IPS DF 6.9 (cell line): Measurements from ENCODE around the gene CCDC167.
"Not testable (repeated sequence)": the region's sequence is repeated elsewhere in the genome, so short reads cannot be mapped to it uniquely, and the experiment has no call there.

Source experiments
- DNase-seq: peaks from one replicate; pipeline ENCODE4 v3.0.0-alpha.2; 2013; ENCODE audit warnings: low read depth, low spot score
- H3K27ac ChIP-seq: one replicate; pipeline ENCODE4 v1.5.1; 2013; ENCODE audit warnings: low read length, control low read depth
- H3K27me3 ChIP-seq: 2 replicates; pipeline ENCODE4 v1.6.1; 2013; ENCODE audit warnings: mild to moderate bottlenecking, low read length; ENCODE audit not compliant: control insufficient read depth, insufficient read depth
- H3K36me3 ChIP-seq: 2 replicates; pipeline ENCODE4 v1.6.1; 2013; ENCODE audit warnings: low read length; ENCODE audit not compliant: control insufficient read depth, insufficient read depth
- H3K4me1 ChIP-seq: 2 replicates; pipeline ENCODE4 v1.6.1; 2013; ENCODE audit warnings: low read length; ENCODE audit not compliant: control insufficient read depth, insufficient read depth
- H3K4me3 ChIP-seq: 2 replicates; pipeline ENCODE4 v1.5.1; 2013; ENCODE audit warnings: mild to moderate bottlenecking, low read length
- H3K9me3 ChIP-seq: 2 replicates; pipeline ENCODE4 v1.6.1; 2013; ENCODE audit warnings: low read length, inconsistent platforms; ENCODE audit not compliant: control insufficient read depth, insufficient read depth
- WGBS: extraction: QIAGEN DNeasy Blood & Tissue Kit; methylation state at CpG from one replicate; pipeline ENCODE4 v1.1.7; 2013; ENCODE audit warnings: mixed read lengths, missing lambda C conversion rate; ENCODE audit not compliant: insufficient read length, insufficient coverage; 5-methylcytosine and 5-hydroxymethylcytosine counted together

Gene CCDC167

DNA sequence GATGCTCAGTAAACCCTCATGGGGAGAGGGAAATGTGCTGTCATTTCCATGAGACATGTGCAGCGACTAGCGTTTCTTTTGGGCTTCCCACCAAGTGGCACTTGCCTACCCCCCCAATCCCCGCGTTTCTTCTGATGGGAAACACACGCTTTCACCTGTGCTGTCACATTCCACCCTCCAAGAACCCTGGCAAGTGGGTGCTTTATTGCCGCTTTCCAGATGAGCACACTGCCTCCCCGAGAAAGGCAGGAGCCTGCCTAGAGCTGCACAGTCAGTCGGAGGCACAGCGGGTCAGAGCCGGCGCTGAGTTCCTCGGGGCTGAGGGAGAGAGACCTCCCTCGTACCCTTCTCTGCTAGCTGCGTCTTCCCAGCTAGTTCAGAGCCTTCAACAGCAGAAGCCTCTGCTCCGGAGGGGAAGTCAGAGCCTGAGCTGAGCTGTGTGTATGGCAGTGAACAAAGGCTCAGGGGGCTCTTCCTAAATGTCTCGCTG is 12.3 kb upstream of the CCDC167 start:
- Histone ChIP-seq H3K9me3 (no peaks in the 10 kb centered on the region), H3K4me1 (peaks cover 15% of the 10 kb centered on the region), H3K4me3 (no peak overlapping the region), H3K27me3 (peaks cover 5% of the 10 kb centered on the region; the same call in 1 of the 2 replicates), H3K36me3 (no peaks in the 10 kb centered on the region), H3K27ac (no peak overlapping the region)
- DNase-seq: no peak
- no CpG with 5 or more reads among the region's 16 CpGs for WGBS

DNA sequence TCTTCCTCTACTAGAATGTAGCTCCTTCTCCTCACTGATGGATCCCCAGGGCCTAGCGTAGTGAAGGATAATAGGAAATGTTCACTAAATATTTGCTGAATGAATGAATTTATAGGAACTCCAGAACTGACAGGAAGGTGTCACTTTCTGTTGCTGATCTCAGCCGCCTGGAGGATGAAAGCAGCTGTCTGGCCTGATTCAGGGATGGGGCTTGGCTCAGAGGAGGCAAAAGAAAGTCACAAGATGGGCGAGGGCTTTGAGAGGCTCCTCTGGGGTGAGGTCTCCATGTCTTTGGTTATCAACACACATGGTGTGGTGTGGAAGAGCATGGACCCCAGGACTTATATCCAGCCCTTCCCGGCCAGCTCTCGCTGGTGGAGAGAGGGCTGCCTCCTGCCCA is 11.5 kb upstream of the CCDC167 start:
- Histone ChIP-seq H3K27ac (no peak overlapping the region), H3K27me3 (peaks cover 5% of the 10 kb centered on the region; the same call in 1 of the 2 replicates), H3K9me3 (no peaks in the 10 kb centered on the region), H3K4me1 (peaks cover 10% of the 10 kb centered on the region), H3K36me3 (no peaks in the 10 kb centered on the region), H3K4me3 (no peak overlapping the region)
- DNase-seq: no peak
- WGBS: no CpG with 5 or more reads among the region's 5 CpGs

DNA sequence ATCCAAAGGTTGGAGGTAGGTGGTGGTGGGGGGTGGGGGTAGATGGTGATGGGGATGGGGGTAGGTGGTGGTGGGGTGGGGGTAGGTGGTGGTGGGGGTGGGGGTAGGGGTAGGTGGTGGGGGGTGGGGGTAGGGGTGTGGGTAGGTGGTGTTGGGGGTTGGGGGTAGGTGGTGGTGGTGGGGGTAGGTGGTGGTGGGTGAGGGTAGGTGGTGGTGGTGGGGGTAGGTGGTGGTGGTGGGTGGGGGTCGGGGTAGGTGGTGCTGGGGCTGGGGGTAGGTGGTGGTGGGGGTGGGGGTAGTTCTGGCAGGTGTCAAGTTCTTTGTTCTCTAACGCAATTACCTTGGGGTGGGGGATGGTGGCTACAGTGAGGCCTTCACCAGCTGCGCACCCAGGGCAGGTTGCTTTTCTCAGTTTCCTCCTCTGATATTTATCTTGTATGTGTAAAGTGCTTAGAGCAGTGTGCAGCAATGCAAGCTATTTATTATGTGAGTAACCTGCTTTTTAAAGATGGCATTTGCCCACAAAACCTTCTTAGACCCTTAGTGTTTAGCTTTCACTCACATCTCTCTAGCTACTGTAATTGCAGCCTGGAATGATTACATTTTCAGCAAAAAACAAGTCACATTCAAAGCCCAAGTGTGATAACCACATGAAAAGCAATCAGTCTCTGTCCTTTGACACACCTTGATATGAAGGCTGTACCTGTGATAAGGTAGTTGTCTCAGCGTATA is 8.2 kb upstream of the CCDC167 start:
- Histone ChIP-seq H3K9me3 (no peaks in the 10 kb centered on the region), H3K36me3 (no peaks in the 10 kb centered on the region), H3K27ac (no peak overlapping the region), H3K4me3 (no peak overlapping the region), H3K4me1 (peaks cover 3% of the 10 kb centered on the region), H3K27me3 (peaks cover 5% of the 10 kb centered on the region; the same call in 1 of the 2 replicates)
- no peak for DNase-seq
- no CpG with 5 or more reads among the region's 4 CpGs for WGBS

DNA sequence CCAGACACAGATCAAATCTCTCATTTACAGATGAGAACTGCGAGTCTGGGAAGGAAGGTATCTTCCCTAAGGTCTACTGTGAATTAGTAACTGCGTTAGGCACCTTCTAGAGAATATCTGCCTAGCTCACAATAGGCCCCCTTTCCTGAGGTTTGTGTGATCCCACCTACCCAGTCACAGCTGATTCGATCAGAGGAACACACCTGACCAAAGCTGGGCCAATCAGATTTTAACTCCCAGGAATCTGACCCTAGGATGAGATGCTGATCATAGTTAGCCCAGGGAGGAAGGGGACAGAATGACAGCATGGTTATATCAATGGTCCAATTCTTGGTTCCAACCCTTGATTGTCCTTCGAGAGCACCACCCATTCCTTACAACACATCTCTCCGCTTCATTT is 7.4 kb upstream of the CCDC167 start:
- no peak for DNase-seq
- H3K4me1 ChIP-seq: peaks cover 3% of the 10 kb centered on the region
- no peaks in the 10 kb centered on the region for H3K36me3 ChIP-seq
- H3K27me3 ChIP-seq: peaks cover 5% of the 10 kb centered on the region; the same call in 1 of the 2 replicates
- H3K9me3 ChIP-seq: no peaks in the 10 kb centered on the region
- H3K27ac ChIP-seq: no peak overlapping the region
- H3K4me3 ChIP-seq: no peak overlapping the region
- no CpG with 5 or more reads among the region's 5 CpGs for WGBS

DNA sequence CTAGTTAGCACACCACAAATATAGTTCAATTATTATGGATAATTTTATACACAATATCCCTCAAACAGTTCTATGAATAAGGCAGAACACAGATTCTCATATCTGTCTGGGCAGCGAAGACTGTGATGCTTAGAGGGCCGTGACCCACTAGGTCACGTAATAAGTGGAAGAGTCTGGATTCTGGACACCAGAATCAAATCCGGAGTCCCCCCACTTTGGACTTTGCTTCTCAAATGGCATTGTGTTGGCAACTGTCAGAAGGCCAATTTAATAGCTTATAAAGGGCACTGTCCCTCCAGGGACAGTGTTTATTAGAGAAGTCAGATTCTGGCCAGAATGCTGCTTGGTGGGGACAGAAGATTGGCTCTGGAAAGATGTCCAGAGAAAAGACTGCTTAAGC is 6.8 kb upstream of the CCDC167 start:
- Histone ChIP-seq H3K4me1 (no peaks in the 10 kb centered on the region; the same call in 1 of the 2 replicates), H3K36me3 (no peaks in the 10 kb centered on the region), H3K27ac (no peak overlapping the region), H3K9me3 (no peaks in the 10 kb centered on the region), H3K4me3 (no peak overlapping the region), H3K27me3 (peaks cover 2% of the 10 kb centered on the region; the same call in 1 of the 2 replicates)
- no peak for DNase-seq
- no CpG with 5 or more reads among the region's 4 CpGs for WGBS

DNA sequence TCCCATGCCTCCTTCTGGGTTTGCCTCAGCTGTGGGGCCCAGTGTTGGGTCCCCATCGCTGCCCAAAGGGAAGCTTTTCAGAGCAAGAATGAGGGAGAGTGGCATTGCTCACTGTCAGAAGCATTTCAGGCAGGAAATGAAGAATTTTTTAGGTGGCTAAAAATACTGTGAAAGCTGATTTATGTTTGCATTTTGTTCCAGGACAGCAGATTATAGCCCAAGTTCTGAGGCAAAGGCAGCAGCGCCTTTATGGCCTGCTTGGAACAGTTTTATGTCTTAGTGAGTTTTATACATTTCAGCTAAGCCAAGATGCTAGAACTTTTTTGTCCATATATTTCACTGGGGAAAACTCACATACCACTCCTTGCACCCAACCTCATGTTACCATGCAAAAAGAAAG is 4.3 kb upstream of the CCDC167 start:
- DNase-seq: no peak
- H3K9me3 ChIP-seq: no peaks in the 10 kb centered on the region
- H3K27ac ChIP-seq: no peak overlapping the region
- H3K4me3 ChIP-seq: no peak overlapping the region
- no peaks in the 10 kb centered on the region for H3K36me3 ChIP-seq
- WGBS: no CpG with 5 or more reads among the region's 2 CpGs
- no peaks in the 10 kb centered on the region for H3K27me3 ChIP-seq
- no peaks in the 10 kb centered on the region; the same call in 1 of the 2 replicates for H3K4me1 ChIP-seq

DNA sequence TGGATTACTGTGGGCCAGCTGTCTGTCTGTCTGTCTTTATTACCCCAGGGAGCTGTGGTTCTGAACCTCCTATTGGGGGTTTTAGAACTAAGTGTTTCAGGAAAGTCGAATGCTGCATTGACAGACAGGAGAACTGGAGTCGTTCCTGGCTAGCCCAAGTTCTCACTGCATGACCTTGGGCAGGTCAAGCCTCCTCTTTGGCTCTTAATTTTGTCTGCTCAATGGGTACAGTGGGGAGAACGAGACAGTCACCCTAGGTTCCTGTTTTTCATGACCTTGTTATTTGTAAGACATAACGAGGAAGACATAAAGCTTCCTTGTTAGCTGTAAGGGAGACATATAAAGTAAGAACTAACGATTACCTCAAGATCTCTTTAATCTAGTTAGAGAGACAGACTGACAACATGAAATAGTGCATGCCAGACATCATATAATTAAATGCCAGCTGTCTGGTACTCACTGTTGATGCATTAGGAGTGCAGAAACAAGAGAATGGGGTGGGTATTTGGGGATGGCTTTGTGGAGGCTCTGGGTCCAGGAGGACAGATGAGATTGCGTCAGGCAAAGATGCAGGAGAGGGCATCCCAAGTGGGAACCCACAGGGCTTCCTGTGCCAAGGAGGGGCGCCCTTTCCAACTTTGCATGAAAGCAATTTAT is 3.7 kb upstream of the CCDC167 start:
- Histone ChIP-seq H3K27me3 (no peaks in the 10 kb centered on the region), H3K27ac (no peak overlapping the region), H3K36me3 (no peaks in the 10 kb centered on the region), H3K4me3 (no peak overlapping the region), H3K9me3 (no peaks in the 10 kb centered on the region), H3K4me1 (no peaks in the 10 kb centered on the region; the same call in 1 of the 2 replicates)
- DNase-seq: no peak
- WGBS: no CpG with 5 or more reads among the region's 7 CpGs

DNA sequence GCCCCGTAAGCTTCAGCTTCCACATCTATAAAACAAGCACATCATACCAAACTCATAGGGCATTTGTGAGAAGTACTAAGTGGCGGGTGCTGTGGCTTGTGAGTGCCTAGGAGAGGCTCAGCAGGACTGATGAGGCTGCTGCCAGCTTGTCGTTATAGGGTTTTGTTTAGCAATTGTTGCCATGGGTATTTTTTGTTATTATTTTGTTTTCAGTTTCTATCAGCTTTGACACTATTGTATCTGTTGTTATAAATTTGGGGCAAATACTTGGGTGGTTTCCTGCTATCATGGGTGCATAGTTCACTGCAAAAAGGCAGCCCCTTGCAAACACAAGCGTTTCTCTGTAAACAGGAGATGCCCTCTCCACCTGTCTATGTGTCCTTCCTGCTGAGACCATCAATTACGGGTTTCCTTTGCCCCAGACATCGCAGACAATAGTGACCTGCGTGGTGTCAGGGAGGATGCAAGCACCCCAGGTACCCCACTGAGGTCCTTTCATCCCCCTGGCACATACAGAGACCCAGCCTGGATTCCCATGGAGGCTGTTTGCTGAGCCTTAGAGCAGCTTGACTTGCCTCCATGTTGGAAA is 3.1 kb upstream of the CCDC167 start:
- Histone ChIP-seq H3K9me3 (no peaks in the 10 kb centered on the region), H3K36me3 (no peaks in the 10 kb centered on the region), H3K27ac (no peak overlapping the region), H3K4me1 (no peaks in the 10 kb centered on the region; the same call in 1 of the 2 replicates), H3K4me3 (no peak overlapping the region), H3K27me3 (no peaks in the 10 kb centered on the region)
- DNase-seq: no peak
- WGBS: no CpG with 5 or more reads among the region's 7 CpGs

DNA sequence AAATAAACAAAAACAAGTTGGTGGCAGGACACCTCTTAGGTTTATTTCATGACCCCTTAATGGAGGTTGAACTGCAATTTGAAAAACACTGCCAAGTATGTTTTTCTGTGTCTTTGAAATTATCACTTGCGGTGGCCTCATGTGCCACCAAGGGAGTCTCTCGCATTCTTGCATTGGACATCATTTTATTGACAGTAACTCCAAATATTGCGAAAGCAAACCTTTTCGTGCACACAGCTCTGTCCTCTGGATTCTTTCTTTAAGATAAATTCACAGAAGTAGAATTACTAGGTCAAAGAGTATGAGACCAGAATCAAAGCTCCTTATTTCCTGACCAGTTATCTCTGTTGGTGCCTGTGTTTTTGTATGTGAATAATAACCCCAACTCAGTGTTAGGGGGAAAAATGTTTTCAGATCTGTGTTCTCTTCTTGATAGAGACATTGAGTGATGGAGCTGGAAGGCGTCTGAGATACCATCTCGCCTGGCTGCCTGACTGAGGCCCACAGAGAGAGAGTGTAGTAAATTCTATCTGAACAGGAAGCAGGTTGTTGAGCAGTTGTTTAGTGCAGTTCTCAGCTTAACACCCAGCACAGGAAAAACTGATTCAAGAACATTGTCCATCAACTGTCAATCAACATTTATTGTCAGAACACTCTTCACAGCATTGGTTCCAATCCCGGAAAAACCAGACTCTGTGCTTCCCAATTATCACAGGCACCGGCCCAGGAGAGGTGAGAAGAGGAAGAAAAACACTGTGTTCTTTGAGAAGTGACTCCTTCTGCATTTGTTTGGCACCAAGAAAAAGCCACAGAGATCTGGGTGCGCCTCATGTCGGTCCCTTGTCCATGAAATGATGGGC is 2.2 kb upstream of the CCDC167 start:
- H3K9me3 ChIP-seq: no peaks in the 10 kb centered on the region
- no peaks in the 10 kb centered on the region for H3K27me3 ChIP-seq
- H3K36me3 ChIP-seq: no peaks in the 10 kb centered on the region
- no CpG with 5 or more reads among the region's 10 CpGs for WGBS
- H3K4me3 ChIP-seq: no peak overlapping the region
- H3K4me1 ChIP-seq: no peaks in the 10 kb centered on the region; the same call in 1 of the 2 replicates
- DNase-seq: no peak
- H3K27ac ChIP-seq: no peak overlapping the region

DNA sequence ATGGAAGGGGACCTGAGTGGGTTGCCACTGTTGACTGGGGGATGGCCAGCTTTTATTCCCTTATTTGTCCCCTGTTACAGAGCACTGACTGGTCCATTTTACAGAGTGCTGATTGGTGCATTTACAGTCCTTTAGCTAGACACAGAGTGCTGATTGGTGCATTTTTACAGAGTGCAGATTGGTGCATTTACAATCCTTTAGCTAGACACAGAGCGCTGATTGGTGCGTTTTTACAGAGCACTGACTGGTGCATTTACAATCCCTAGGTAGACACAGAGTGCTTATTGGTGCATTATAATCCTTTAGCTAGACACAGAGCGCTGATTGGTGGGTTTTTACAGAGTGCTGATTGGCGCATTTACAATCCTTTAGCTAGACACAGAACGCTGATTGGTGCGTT is 1.2 kb upstream of the CCDC167 start:
- H3K4me3 ChIP-seq, H3K9me3 ChIP-seq, H3K36me3 ChIP-seq, H3K4me1 ChIP-seq, DNase-seq, H3K27ac ChIP-seq, H3K27me3 ChIP-seq: not testable (repeated sequence)
- WGBS: no CpG with 5 or more reads among the region's 6 CpGs
